GM18868 (cell line): ENCODE results near the gene PHF23.
A peak's percentile ranks its signal among the peaks of the same experiment; 100 is the strongest.

Experiments used
- ATAC-seq: cut with Tn5 transposase; IDR thresholded peaks from one replicate; pipeline ENCODE4 v1.9.1; 2021; ENCODE audit warnings: mild to moderate bottlenecking, moderate library complexity; ENCODE audit not compliant: unreplicated experiment

Gene PHF23

GRCh38 chr17:7221278-7222092 is 17.8 kb downstream of the PHF23 start:
- no peak for ATAC-seq

DNA sequence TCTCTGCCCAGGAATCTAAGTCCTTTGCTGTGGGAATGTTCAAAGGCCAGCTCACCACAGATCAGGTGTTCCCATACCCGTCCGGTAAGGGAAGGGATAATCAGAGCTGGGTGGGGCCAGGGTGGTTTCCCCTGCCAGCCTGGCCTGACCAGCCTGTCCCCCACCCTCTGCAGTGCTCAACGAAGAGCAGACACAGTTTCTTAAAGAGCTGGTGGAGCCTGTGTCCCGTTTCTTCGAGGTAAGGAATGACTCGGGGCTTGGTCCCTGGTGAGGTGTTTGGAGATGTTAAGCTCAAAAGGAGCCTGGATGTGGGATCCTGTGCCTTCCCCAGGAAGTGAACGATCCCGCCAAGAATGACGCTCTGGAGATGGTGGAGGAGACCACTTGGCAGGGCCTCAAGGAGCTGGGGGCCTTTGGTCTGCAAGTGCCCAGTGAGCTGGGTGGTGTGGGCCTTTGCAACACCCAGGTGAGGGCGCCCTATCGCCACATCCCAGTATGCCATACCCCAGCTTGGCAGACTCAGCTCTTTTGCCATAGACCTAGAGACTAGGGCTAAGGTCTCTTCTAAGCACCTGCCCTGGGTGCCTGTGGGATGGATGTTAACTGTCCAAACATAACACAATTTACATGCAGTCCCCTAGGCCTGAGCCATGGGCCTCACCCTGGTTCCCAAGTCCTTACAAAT is 18.5 kb downstream of the PHF23 start:
- ATAC-seq, result no peak

- peak; percentile 75 for ATAC-seq
Observed at GRCh38 chr17:7219812-7220592, 19.3 kb downstream of the PHF23 start, which contains the start of the genes ACADVL and DLG4. TSS of gene ACADVL (plus strand) at chr17:7219938. CDS start at chr17:7219985, 47 bp downstream. TSS of gene DLG4 (minus strand) at chr17:7219836.

- no peak for ATAC-seq
Observed at GRCh38 chr17:7219229-7219811, 19.9 kb downstream of the PHF23 start.

GRCh38 chr17:7218758-7219157 is 20.5 kb downstream of the PHF23 start:
- no peak for ATAC-seq

- ATAC-seq, result no peak
Observed at GRCh38 chr17:7218166-7218565, 21.1 kb downstream of the PHF23 start.

- no peak for ATAC-seq
Observed at GRCh38 chr17:7217113-7217987, 21.9 kb downstream of the PHF23 start.

- no peak for ATAC-seq
Observed at GRCh38 chr17:7216242-7217112, 22.8 kb downstream of the PHF23 start.

DNA sequence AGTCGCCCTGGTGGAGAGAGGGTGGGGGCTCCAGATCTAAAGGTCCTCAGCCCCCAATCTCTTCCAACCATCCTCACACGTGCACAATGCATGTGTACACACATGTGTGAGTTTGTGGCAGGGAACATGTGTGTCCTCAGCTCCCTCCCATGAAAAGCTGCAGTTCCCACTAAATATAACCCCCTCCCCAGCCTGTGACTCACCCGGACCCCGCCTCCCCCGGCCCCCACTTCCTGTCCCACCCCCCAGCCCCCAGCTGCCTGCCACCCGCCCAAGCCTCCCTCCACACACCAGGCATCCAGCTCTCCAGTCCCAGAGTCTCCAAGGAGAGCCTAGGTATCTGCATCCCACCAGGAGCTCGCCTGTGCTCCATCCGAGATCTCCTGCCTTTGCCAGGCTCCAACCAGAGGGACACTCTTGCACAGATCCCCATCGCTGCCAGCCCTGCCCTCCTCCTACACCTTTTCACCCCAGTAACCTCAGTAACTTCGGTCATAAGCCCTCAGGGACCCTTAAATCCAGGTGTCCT is 23.5 kb downstream of the PHF23 start:
- no peak for ATAC-seq

DNA sequence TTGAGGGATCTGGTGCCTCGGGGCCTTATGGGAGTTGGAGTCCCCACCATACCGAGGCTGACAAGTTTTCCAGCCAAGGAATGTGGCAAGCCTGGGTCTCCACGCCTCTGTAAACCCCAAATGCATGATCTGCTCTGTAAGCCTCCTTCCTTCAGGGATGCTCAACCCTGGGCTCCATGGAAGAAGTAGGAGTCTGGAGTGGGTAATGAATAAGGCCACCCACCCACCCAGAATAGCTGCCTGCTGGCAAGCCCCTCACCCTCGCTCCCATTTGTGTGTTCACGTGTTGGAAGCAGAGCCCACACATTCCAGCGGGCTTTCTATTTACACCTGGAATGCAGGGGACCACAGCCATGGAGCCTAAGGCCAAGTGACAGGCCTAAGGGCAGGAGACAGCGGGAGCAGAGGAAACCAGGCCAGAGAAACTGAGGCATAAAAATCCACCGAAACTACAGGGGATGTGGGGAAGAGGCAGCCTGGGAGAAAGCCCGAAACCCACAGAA is 24.1 kb downstream of the PHF23 start:
- no peak for ATAC-seq

- ATAC-seq, result peak; percentile 76
Observed at GRCh38 chr17:7214300-7215135, 24.7 kb downstream of the PHF23 start.

DNA sequence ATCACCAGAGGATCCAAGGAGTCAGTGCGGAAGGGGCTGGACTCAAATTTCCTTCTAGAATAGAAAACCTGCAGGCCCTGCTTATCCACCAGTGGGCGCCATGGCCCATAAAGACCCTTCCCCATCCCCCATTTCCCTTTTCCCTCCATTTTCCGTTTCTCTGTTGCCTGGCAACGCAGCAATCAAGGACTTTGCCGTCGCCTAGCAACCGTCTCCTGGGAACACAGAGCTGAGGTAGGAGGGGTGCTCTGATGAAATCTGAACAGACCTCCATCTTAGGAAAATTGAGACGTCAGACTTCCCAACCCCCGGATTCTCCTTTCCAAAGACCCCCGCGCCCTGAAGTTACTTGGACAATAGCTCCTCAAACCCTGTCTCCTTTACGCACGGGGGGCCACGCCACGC is 25.4 kb downstream of the PHF23 start:
- ATAC-seq, result no peak

GRCh38 chr17:7211491-7212273 is 27.6 kb downstream of the PHF23 start:
- no peak for ATAC-seq

DNA sequence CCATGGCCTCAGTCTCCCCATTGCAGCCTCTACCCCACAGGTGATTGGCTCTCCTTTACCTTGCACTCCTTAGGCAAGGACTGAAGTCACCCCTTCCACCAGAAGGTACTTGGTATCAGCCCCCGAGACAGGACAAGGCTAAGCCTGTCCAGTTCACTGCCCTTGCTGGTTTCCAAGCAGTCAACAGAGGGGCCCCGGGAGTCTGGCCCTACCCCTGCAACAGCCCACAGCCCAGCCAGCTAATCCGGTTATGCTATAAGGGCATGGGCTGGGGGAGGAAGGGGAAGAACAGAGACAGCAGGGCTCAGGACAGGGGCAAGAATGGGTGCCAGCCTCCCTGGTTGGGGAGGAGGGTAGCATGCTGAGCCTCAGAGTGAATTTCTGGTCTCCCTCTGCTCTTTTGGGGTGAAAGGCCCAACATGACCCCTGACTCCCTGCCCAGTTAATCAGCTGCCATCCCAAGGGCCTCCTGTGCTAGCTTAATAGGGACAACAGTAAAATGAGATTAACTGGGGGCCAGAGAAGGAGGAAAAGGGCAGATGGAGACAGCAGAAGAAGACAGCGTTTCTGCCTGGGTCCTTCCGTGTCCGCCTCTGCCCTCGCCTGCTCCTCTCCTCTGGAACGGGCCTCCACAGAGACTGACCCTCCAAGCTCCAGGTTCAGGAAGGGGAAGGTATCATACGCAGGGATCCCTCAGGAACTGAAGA is 30.4 kb downstream of the PHF23 start:
- ATAC-seq, result no peak

DNA sequence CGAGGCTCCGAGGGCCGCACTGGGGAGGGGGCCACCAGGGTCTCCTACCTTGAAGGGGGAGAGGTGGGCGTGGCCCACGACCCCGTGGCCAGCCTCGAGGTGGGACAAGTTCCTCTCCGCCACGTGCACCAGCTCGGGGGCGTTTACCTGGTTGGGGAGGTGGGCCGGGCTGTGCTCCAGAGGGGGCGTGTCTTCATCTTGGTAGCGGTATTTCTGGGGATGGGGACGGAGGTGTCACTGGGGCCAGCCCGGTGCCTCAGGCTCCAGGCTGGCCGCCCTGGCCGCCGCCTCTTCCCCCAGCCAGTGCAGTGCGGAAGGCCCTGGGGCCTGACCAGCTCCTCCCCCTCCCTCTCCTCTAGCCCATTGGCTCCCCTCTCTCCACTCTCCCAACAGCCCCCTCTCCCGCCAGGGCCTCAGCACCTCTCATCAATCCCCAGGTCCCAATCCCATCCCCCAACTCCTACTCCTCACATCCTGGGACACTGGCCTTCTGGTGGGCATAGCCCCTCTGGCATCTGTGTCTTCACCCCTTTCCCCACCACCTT is 31.2 kb downstream of the PHF23 start:
- ATAC-seq, result no peak
